Glutamatergic neuron (in vitro differentiated cells): ENCODE results near the gene TMEM220. TPM values are rescaled to one million over a fixed set of nuclear protein-coding genes. Genes with fewer than 3 reads are reported as not detected.
A peak's percentile ranks its signal among the peaks of the same experiment; 100 is the strongest.

ENCODE experiments used
- DNase-seq: peaks from one replicate; pipeline ENCODE4 v3.0.0; 2022
- H3K27ac Mint-ChIP-seq: one replicate; pipeline ENCODE4 v1.8.0; 2020; ENCODE audit warnings: mild to moderate bottlenecking, mixed read lengths, inconsistent platforms; ENCODE audit not compliant: unreplicated experiment
- H3K27me3 Mint-ChIP-seq: one replicate; pipeline ENCODE4 v1.8.0; 2020; ENCODE audit warnings: mild to moderate bottlenecking, moderate library complexity, mixed read lengths, inconsistent platforms; ENCODE audit not compliant: unreplicated experiment
- H3K36me3 Mint-ChIP-seq: one replicate; pipeline ENCODE4 v1.8.0; 2020; ENCODE audit warnings: mild to moderate bottlenecking, mixed read lengths, inconsistent platforms; ENCODE audit not compliant: unreplicated experiment
- H3K4me1 Mint-ChIP-seq: one replicate; pipeline ENCODE4 v1.8.0; 2020; ENCODE audit warnings: mild to moderate bottlenecking, low read depth, mixed read lengths, inconsistent platforms; ENCODE audit not compliant: unreplicated experiment
- H3K4me3 Mint-ChIP-seq: one replicate; pipeline ENCODE4 v1.8.0; 2020; ENCODE audit warnings: mild to moderate bottlenecking, mixed read lengths, inconsistent platforms; ENCODE audit not compliant: unreplicated experiment
- H3K9me3 Mint-ChIP-seq: one replicate; pipeline ENCODE4 v1.8.0; 2020; ENCODE audit warnings: mild to moderate bottlenecking, moderate library complexity, mixed read lengths, inconsistent platforms; ENCODE audit not compliant: unreplicated experiment
- CTCF ChIP-seq: fragments of 200-600 bp; sonication (generic); IDR thresholded peaks from one replicate; pipeline ENCODE4 v1.5.0; 2021; ENCODE audit not compliant: partially characterized antibody, unreplicated experiment
- total RNA-seq: library from RNA; stranded (reverse); fragmentation: NEBNext Ultra II Directional; extraction: Animal tissue kit (Norgen Biotek cat#: 25700); gene quantifications from one replicate; pipeline ENCODE4 v1.2.1, GENCODE V29; 2021; ENCODE audit not compliant: unreplicated experiment

TMEM220 gene
- total RNA-seq, 1 donor from 2014 or later: 1.6 TPM

GRCh38 chr17:10752696-10753095 is 22.9 kb upstream of the TMEM220 start:
- Mint-ChIP-seq H3K27me3 (peaks cover 4% of the 10 kb centered on the region), H3K4me3 (no peak overlapping the region), H3K36me3 (peaks cover 4% of the 10 kb centered on the region), H3K27ac (no peak overlapping the region), H3K9me3 (peaks cover 3% of the 10 kb centered on the region), H3K4me1 (peaks cover 11% of the 10 kb centered on the region)
- no peak for TF ChIP-seq CTCF
- no peak for DNase-seq

GRCh38 chr17:10751563-10751962 is 21.7 kb upstream of the TMEM220 start:
- H3K27me3 Mint-ChIP-seq: peaks cover 4% of the 10 kb centered on the region
- no peak for DNase-seq
- TF ChIP-seq CTCF: no peak
- peaks cover 4% of the 10 kb centered on the region for H3K36me3 Mint-ChIP-seq
- no peak overlapping the region for H3K4me3 Mint-ChIP-seq
- peaks cover 3% of the 10 kb centered on the region for H3K9me3 Mint-ChIP-seq
- no peak overlapping the region for H3K27ac Mint-ChIP-seq
- H3K4me1 Mint-ChIP-seq: peaks cover 11% of the 10 kb centered on the region

- Mint-ChIP-seq H3K27me3 (peaks cover 5% of the 10 kb centered on the region), H3K36me3 (peaks cover 4% of the 10 kb centered on the region), H3K4me1 (peaks cover 9% of the 10 kb centered on the region), H3K9me3 (peaks cover 3% of the 10 kb centered on the region), H3K27ac (no peak overlapping the region), H3K4me3 (no peak overlapping the region)
- no peak for TF ChIP-seq CTCF
- DNase-seq: no peak
These were observed 20.4 kb upstream of the TMEM220 start for GRCh38 chr17:10750210-10750609.

- H3K27me3 Mint-ChIP-seq: peaks cover 1% of the 10 kb centered on the region
- peak overlapping the region; percentile 29 for H3K27ac Mint-ChIP-seq
- DNase-seq: no peak
- peaks cover 4% of the 10 kb centered on the region for H3K36me3 Mint-ChIP-seq
- TF ChIP-seq CTCF: no peak
- H3K4me1 Mint-ChIP-seq: peaks cover 6% of the 10 kb centered on the region
- H3K4me3 Mint-ChIP-seq: no peak overlapping the region
- H3K9me3 Mint-ChIP-seq: peaks cover 3% of the 10 kb centered on the region
These were observed 18.8 kb upstream of the TMEM220 start for GRCh38 chr17:10748531-10749181.

- Mint-ChIP-seq H3K9me3 (peaks cover 3% of the 10 kb centered on the region), H3K27ac (no peak overlapping the region), H3K27me3 (peaks cover 3% of the 10 kb centered on the region), H3K4me1 (peaks cover 6% of the 10 kb centered on the region), H3K4me3 (no peak overlapping the region), H3K36me3 (peaks cover 4% of the 10 kb centered on the region)
- no peak for DNase-seq
- no peak for TF ChIP-seq CTCF
These were observed 15.4 kb upstream of the TMEM220 start for GRCh38 chr17:10745231-10745630.
